H1 (cell line): ENCODE results near the gene GARS1. TPM values are rescaled to one million over a fixed set of nuclear protein-coding genes. Genes with fewer than 3 reads are reported as not detected.

Source experiments
- BACH1 ChIP-seq: IDR thresholded peaks from 2 replicates; pipeline ENCODE4 v1.6.1; 2012; ENCODE audit warnings: low read length, improper control_type of control experiment
- CBX5 ChIP-seq: fragments of 300-800, 300-1000 bp; sonication (generic); IDR thresholded peaks from 2 replicates; pipeline ENCODE4 v1.7.1; 2016; ENCODE audit warnings: antibody characterized with exemption, low read length, low read depth
- CHD7 ChIP-seq: fragments of 300-600 bp; sonication (generic); IDR thresholded peaks from 2 replicates; pipeline ENCODE4 v1.7.1; 2012; ENCODE audit warnings: low read length, moderate library complexity, mild to moderate bottlenecking, inconsistent platforms; ENCODE audit not compliant: insufficient replicate concordance
- KDM5A ChIP-seq: fragments of 200-600 bp; IDR thresholded peaks from 2 replicates; pipeline ENCODE4 v1.7.1; 2012; ENCODE audit warnings: mild to moderate bottlenecking, low read length, inconsistent platforms, mixed read lengths
- NANOG ChIP-seq: IDR thresholded peaks from 2 replicates; pipeline ENCODE4 v1.6.1; 2011; ENCODE audit warnings: low read length, low read depth, mild to moderate bottlenecking, inconsistent platforms; ENCODE audit not compliant: insufficient read depth, poor library complexity, severe bottlenecking
- RFX5 ChIP-seq: IDR thresholded peaks from 2 replicates; pipeline ENCODE4 v1.6.1; 2011; ENCODE audit warnings: low read depth, low read length, improper control_type of control experiment, borderline replicate concordance
- SIX5 ChIP-seq: IDR thresholded peaks from 2 replicates; pipeline ENCODE4 v1.6.1; 2011; ENCODE audit warnings: mild to moderate bottlenecking, low read depth, low read length
- polyA plus RNA-seq, 7 experiments: library from polyadenylated mRNA; depleted of rRNA in 3 of 7; stranded (reverse) in 5 of 7; unstranded in 2 of 7; fragments of >200 nt in 5 of 7; fragments of 200-250 nt in 2 of 7; gene quantifications; 1 replicate in 5 of 7; 2 replicates in 1 of 7; 4 replicates in 1 of 7; pipeline versions ENCODE4 v1.2.1 to v1.2.3, GENCODE V29; 2011 to 2013; ENCODE audit warnings: missing spikeins in 2 of 7, mixed read lengths in 2 of 7
- total RNA-seq: library from RNA; stranded (reverse); fragmentation: NEBNext Ultra II Directional; extraction: Animal tissue kit (Norgen Biotek cat#: 25700); gene quantifications from 2 replicates; pipeline ENCODE4 v1.2.1, GENCODE V29; 2021

The GARS1 gene
- total and polyA plus RNA-seq, 2 of the 8 experiments (the other 6 are each of a cell fraction or from before 2014, with no cell fraction given): 270 to 476 TPM

GRCh38 chr7:30656006-30656957 is 61.6 kb downstream of the GARS1 start (continued):
- TF ChIP-seq CHD7 (no peak), BACH1 (no peak), SIX5 (no peak), RFX5 (no peak), CBX5 (no peak), NANOG (no peak), KDM5A (no peak)
